HepG2 (cell line): Measurements from ENCODE around the gene PTCD2.

Source experiments
- CREB3 ChIP-seq: sonication (generic); formaldehyde crosslinking; IDR thresholded peaks from 2 replicates; pipeline ENCODE4 v1.5.0; 2020; ENCODE audit warnings: missing genetic modification reagents
- GTF2F1 ChIP-seq: fragments of 150-350 bp; IDR thresholded peaks from 2 replicates; pipeline ENCODE4 v1.6.1; 2014; ENCODE audit warnings: low read length
- IRF1 ChIP-seq: sonication (generic); formaldehyde crosslinking; IDR thresholded peaks from 2 replicates; pipeline ENCODE4 v1.4.0; 2020; ENCODE audit warnings: low read depth, mild to moderate bottlenecking, missing genetic modification reagents
- JUNB ChIP-seq: sonication (generic); formaldehyde crosslinking; IDR thresholded peaks from 2 replicates; pipeline ENCODE4 v1.8.0; 2022; ENCODE audit warnings: missing genetic modification reagents, mild to moderate bottlenecking, borderline replicate concordance
- KAT8 ChIP-seq: IDR thresholded peaks from 2 replicates; pipeline ENCODE4 v1.6.1; 2016; ENCODE audit warnings: missing genetic modification reagents, missing compliant biosample characterization
- NFRKB ChIP-seq: fragments of 450-650 bp; IDR thresholded peaks from 2 replicates; pipeline ENCODE4 v1.6.1; 2017
- POLR2A ChIP-seq, 2 experiments: IDR thresholded peaks; 2 replicates each; pipeline ENCODE4 v1.6.1; 2011; ENCODE audit warnings: low read depth in 2 of 2, low read length in 2 of 2, mild to moderate bottlenecking in 1 of 2, moderate library complexity in 1 of 2; ENCODE audit not compliant: insufficient read depth in 1 of 2
- RNF2 ChIP-seq: fragments of 450-650 bp; conservative IDR thresholded peaks from 2 replicates; pipeline ENCODE4 v1.6.1; 2016; ENCODE audit warnings: low read depth
- TEAD3 ChIP-seq: optimal IDR thresholded peaks from 2 replicates; pipeline ENCODE3; 2016; ENCODE audit warnings: borderline replicate concordance
- ZKSCAN1 ChIP-seq: fragments of 150-350 bp; IDR thresholded peaks from 2 replicates; pipeline ENCODE4 v1.6.1; 2014; ENCODE audit warnings: low read length
- ZMYM4 ChIP-seq: sonication (generic); formaldehyde crosslinking; IDR thresholded peaks from 2 replicates; pipeline ENCODE4 v1.8.1; 2023; ENCODE audit warnings: mild to moderate bottlenecking, missing genetic modification reagents
- TF ChIP-seq, protein P1 (sequence below): sonication (generic); formaldehyde crosslinking; IDR thresholded peaks from 2 replicates; pipeline ENCODE4 v1.4.0; 2020; ENCODE audit warnings: missing genetic modification reagents
- TF ChIP-seq, protein P2 (sequence below): sonication (generic); formaldehyde crosslinking; IDR thresholded peaks from 2 replicates; pipeline ENCODE4 v1.8.1; 2022; ENCODE audit warnings: mild to moderate bottlenecking, missing genetic modification reagents
- TF ChIP-seq, protein P3 (sequence below): sonication (generic); formaldehyde crosslinking; IDR thresholded peaks from 2 replicates; pipeline ENCODE4 v1.4.0; 2020; ENCODE audit warnings: missing genetic modification reagents

DNA sequence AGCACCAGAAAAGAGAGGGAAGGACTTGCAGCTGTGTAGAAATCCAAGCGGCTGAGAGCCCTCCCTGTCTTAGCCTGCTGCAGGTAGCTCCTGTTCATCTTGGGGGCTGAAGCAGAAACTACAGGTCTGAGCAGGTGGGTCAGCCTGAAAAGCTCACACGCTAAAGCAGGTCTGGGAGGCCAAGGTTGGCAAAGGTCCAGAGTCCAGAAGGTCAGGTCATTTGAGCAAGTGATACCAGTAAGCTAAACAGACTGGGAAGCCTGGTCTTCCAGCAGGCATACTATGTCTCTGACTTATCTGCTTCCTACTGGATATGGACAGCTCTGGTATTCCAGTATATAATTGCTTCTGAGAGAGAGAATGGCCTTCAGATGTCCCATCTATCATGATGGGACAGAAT, 26.2 kb downstream of the PTCD2 start:
- no peak for TF ChIP-seq GTF2F1
- TF ChIP-seq JUNB (CRISPR knock-in tag): no peak
- TF ChIP-seq POLR2A (IDR thresholded peaks at IDR 0.05; ENCODE audit: insufficient read depth in 1 of 2, low read depth in 2 of 2, low read length in 2 of 2): no peak
- TF ChIP-seq, protein P1, sequence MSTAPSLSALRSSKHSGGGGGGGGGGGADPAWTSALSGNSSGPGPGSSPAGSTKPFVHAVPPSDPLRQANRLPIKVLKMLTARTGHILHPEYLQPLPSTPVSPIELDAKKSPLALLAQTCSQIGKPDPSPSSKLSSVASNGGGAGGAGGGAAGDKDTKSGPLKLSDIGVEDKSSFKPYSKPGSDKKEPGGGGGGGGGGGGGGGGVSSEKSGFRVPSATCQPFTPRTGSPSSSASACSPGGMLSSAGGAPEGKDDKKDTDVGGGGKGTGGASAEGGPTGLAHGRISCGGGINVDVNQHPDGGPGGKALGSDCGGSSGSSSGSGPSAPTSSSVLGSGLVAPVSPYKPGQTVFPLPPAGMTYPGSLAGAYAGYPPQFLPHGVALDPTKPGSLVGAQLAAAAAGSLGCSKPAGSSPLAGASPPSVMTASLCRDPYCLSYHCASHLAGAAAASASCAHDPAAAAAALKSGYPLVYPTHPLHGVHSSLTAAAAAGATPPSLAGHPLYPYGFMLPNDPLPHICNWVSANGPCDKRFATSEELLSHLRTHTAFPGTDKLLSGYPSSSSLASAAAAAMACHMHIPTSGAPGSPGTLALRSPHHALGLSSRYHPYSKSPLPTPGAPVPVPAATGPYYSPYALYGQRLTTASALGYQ (CRISPR knock-in tag): no peak
- TF ChIP-seq NFRKB: no peak
- no peak for TF ChIP-seq CREB3 (CRISPR knock-in tag)
- TF ChIP-seq, protein P2, sequence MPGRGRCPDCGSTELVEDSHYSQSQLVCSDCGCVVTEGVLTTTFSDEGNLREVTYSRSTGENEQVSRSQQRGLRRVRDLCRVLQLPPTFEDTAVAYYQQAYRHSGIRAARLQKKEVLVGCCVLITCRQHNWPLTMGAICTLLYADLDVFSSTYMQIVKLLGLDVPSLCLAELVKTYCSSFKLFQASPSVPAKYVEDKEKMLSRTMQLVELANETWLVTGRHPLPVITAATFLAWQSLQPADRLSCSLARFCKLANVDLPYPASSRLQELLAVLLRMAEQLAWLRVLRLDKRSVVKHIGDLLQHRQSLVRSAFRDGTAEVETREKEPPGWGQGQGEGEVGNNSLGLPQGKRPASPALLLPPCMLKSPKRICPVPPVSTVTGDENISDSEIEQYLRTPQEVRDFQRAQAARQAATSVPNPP: no peak
- TF ChIP-seq, protein P3, sequence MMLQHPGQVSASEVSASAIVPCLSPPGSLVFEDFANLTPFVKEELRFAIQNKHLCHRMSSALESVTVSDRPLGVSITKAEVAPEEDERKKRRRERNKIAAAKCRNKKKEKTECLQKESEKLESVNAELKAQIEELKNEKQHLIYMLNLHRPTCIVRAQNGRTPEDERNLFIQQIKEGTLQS (CRISPR knock-in tag): no peak
- no peak for TF ChIP-seq TEAD3
- no peak for TF ChIP-seq ZMYM4
- no peak for TF ChIP-seq KAT8 (CRISPR knock-in tag)
- no peak for TF ChIP-seq IRF1 (CRISPR knock-in tag)
- no peak for TF ChIP-seq RNF2
- TF ChIP-seq ZKSCAN1: no peak
